Measurements from ENCODE around the gene HSD11B1L.

DNA sequence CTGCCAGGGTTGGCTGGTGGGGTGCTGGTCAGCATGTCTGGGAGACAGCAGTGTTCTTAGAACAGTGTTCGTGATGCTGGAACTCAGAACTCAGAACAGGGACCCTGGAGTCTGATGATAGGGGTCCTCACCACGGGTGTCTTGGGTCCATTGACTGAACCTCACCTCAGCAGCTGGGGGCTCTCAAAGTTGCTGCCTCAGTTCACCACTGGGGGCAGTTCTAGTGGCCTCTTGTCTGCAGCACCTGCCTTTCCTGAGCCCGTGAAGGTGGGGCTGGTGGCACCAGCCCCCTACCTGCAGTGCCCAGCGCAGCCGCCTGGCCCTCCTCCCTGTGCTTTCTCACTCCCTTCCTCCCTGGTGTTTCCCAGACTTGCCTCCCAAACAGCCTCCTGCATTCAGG is 29.5 kb upstream of the HSD11B1L start:
- TF ChIP-seq CTCF (IDR thresholded peaks at IDR 0.05) (no peak), EZH2 (IDR thresholded peaks at IDR 0.05; ENCODE audit: borderline replicate concordance, insufficient read depth, low read depth, low read length, poor library complexity, severe bottlenecking) (no peak)
